MM.1S (cell line): Measurements from ENCODE around the gene EIF1AY.

ENCODE experiments used
- EZH2 ChIP-seq: fragments of 300-600 bp; sonication (generic); optimal IDR thresholded peaks from 2 replicates; pipeline ENCODE3; 2017; ENCODE audit warnings: low read depth, mild to moderate bottlenecking, antibody characterized with exemption, low read length, mixed read lengths
- EZH2phosphoT487 ChIP-seq: fragments of 300-600 bp; sonication (generic); IDR thresholded peaks from 2 replicates; pipeline ENCODE4 v1.6.1; 2018; ENCODE audit warnings: antibody characterized with exemption, low read length
- TF ChIP-seq, protein P1 (sequence below): fragments of 300-600 bp; sonication (generic); IDR thresholded peaks from 2 replicates; pipeline ENCODE4 v1.5.1; 2016; ENCODE audit warnings: antibody characterized with exemption, low read length, mixed read lengths

DNA sequence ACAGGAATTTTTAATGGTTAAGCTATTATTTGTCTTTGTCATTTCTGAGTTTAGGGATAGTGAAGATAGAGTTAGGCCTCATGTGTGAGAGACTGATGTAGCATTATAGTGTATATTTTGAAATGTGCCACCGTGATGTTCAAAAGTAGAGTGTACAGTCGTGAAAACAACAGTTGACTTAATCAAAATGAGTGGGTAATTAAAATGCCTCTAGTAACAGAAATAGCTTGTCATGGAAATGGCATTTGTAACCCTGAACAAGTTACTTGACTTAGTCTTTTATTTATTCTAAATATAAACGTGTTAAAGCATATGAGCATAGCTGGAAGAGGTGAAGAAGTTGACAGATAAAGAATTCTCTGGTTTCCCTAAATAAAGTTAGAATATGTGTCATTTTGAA lies 6.1 kb downstream of the EIF1AY start:
- TF ChIP-seq, protein P1, sequence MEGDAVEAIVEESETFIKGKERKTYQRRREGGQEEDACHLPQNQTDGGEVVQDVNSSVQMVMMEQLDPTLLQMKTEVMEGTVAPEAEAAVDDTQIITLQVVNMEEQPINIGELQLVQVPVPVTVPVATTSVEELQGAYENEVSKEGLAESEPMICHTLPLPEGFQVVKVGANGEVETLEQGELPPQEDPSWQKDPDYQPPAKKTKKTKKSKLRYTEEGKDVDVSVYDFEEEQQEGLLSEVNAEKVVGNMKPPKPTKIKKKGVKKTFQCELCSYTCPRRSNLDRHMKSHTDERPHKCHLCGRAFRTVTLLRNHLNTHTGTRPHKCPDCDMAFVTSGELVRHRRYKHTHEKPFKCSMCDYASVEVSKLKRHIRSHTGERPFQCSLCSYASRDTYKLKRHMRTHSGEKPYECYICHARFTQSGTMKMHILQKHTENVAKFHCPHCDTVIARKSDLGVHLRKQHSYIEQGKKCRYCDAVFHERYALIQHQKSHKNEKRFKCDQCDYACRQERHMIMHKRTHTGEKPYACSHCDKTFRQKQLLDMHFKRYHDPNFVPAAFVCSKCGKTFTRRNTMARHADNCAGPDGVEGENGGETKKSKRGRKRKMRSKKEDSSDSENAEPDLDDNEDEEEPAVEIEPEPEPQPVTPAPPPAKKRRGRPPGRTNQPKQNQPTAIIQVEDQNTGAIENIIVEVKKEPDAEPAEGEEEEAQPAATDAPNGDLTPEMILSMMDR, result no peak
- no peak for TF ChIP-seq EZH2phosphoT487
- TF ChIP-seq EZH2, result no peak
